Liver (tissue), 9 donors: ENCODE measurements around the gene PDZD8. TPM values are rescaled to one million over a fixed set of nuclear protein-coding genes. Genes with fewer than 3 reads are reported as not detected.

ENCODE experiments used
- DNase-seq: peaks from one replicate; pipeline ENCODE4 v3.0.0-alpha.2; 2017; ENCODE audit warnings: low spot score
- H3K27ac ChIP-seq, 2 donors: one replicate each; pipeline ENCODE4 v1.7.0; 2013; ENCODE audit warnings: inconsistent platforms in 2 of 2, low read length in 2 of 2, control low read depth in 1 of 2, low read depth in 1 of 2, mild to moderate bottlenecking in 1 of 2
- H3K27me3 ChIP-seq, 4 donors: one replicate each; pipeline versions ENCODE4 v1.6.1 to v1.7.0; 2013; ENCODE audit warnings: low read length in 3 of 4, inconsistent platforms in 1 of 4, mild to moderate bottlenecking in 1 of 4, moderate library complexity in 1 of 4; ENCODE audit not compliant: control insufficient read depth in 4 of 4, insufficient read depth in 4 of 4
- H3K36me3 ChIP-seq, 4 donors: one replicate each; pipeline versions ENCODE4 v1.6.1 to v1.7.0; 2013; ENCODE audit warnings: low read length in 3 of 4, mild to moderate bottlenecking in 3 of 4, low read depth in 1 of 4, moderate library complexity in 1 of 4; ENCODE audit not compliant: control insufficient read depth in 4 of 4, insufficient read depth in 3 of 4
- H3K4me1 ChIP-seq, 4 donors: one replicate each; pipeline versions ENCODE4 v1.6.1 to v1.7.0; 2013; ENCODE audit warnings: low read length in 3 of 4, mild to moderate bottlenecking in 3 of 4, moderate library complexity in 1 of 4; ENCODE audit not compliant: control insufficient read depth in 4 of 4, insufficient read depth in 4 of 4
- H3K4me3 ChIP-seq, 3 donors: one replicate each; pipeline versions ENCODE4 v1.6.1 to v1.7.0; 2013; ENCODE audit warnings: low read length in 3 of 3, control low read depth in 1 of 3, low read depth in 1 of 3, mild to moderate bottlenecking in 1 of 3
- H3K9ac ChIP-seq, 2 donors: one replicate each; pipeline ENCODE4 v1.7.0; 2013; ENCODE audit warnings: low read length in 2 of 2, mild to moderate bottlenecking in 2 of 2, moderate library complexity in 2 of 2, control low read depth in 1 of 2, low read depth in 1 of 2
- H3K9me3 ChIP-seq, 4 donors: one replicate each; pipeline versions ENCODE4 v1.6.1 to v1.7.0; 2013; ENCODE audit warnings: low read length in 3 of 4; ENCODE audit not compliant: control insufficient read depth in 4 of 4
- ATF3 ChIP-seq: IDR thresholded peaks from 2 replicates; pipeline ENCODE4 v1.6.1; 2016; ENCODE audit warnings: antibody characterized with exemption
- CTCF ChIP-seq: fragments of 150-350 bp; IDR thresholded peaks from 2 replicates; pipeline ENCODE4 v1.5.1; 2017; ENCODE audit warnings: improper control_type of control experiment, low read depth, low read length; ENCODE audit not compliant: missing input control
- FOXA1 ChIP-seq: IDR thresholded peaks from 2 replicates; pipeline ENCODE4 v1.6.1; 2016; ENCODE audit warnings: antibody characterized with exemption
- FOXA2 ChIP-seq: IDR thresholded peaks from 2 replicates; pipeline ENCODE4 v1.6.1; 2016; ENCODE audit warnings: antibody characterized with exemption
- GABPA ChIP-seq, 2 donors: IDR thresholded peaks in 1 of 2; conservative IDR thresholded peaks in 1 of 2; 2 replicates each; pipeline ENCODE4 v1.6.1; 2016; ENCODE audit warnings: antibody characterized with exemption in 2 of 2, mild to moderate bottlenecking in 1 of 2, moderate library complexity in 1 of 2
- RAD21 ChIP-seq, 2 donors: IDR thresholded peaks; 2 replicates each; pipeline ENCODE4 v1.6.1; 2016; ENCODE audit warnings: antibody characterized with exemption in 2 of 2, mild to moderate bottlenecking in 2 of 2
- REST ChIP-seq: IDR thresholded peaks from 2 replicates; pipeline ENCODE4 v1.6.1; 2016; ENCODE audit warnings: antibody characterized with exemption, mild to moderate bottlenecking
- SP1 ChIP-seq: IDR thresholded peaks from 2 replicates; pipeline ENCODE4 v1.6.1; 2018; ENCODE audit warnings: antibody characterized with exemption, mild to moderate bottlenecking
- TAF1 ChIP-seq: conservative IDR thresholded peaks from 2 replicates; pipeline ENCODE4 v1.6.1; 2016; ENCODE audit warnings: antibody characterized with exemption, mild to moderate bottlenecking
- ZBTB33 ChIP-seq: IDR thresholded peaks from 2 replicates; pipeline ENCODE4 v1.6.1; 2016; ENCODE audit warnings: antibody characterized with exemption
- WGBS: extraction: QIAGEN DNeasy Blood & Tissue Kit; methylation state at CpG from one replicate; pipeline ENCODE4 v1.1.7; 2013; 5-methylcytosine and 5-hydroxymethylcytosine counted together
- polyA plus RNA-seq, 2 donors: library from polyadenylated mRNA; stranded (reverse) in 1 of 2; unstranded in 1 of 2; fragments of 200-250 nt in 1 of 2; fragments of >200 nt in 1 of 2; fragmentation: Nextera tagmentation in 1 of 2; extraction: Ambion mirVana in 1 of 2; gene quantifications; one replicate each; pipeline versions ENCODE4 v1.2.1 to v1.2.3, GENCODE V29; 2013 to 2015
- total RNA-seq, 2 donors: library from RNA; depleted of rRNA; stranded (reverse); fragments of >200 nt; gene quantifications; one replicate each; pipeline ENCODE4 v1.2.3, GENCODE V29; 2014
- donor health status: healthy.
- donor health status: healthy.
- donor health status: healthy.
- donor health status: healthy.
- donor health status: healthy.

Gene PDZD8
- total and polyA plus RNA-seq, 4 donors = 9.3 to 38.9 (median 15.1) TPM

- H3K4me3 ChIP-seq = no peak overlapping the region
- no peaks in the 10 kb centered on the region for H3K9me3 ChIP-seq
- TF ChIP-seq FOXA1 = no peak
- peaks cover 1 to 37% (median 22%) of the 10 kb centered on the region in 4 donors for H3K4me1 ChIP-seq
- no peaks in the 10 kb centered on the region for H3K36me3 ChIP-seq
- no peak for DNase-seq
- whole genome bisulfite sequencing = 78% methylated on average over 4 of the region's 4 CpGs
- H3K27me3 ChIP-seq = no peaks in the 10 kb centered on the region
- H3K27ac ChIP-seq = no peak overlapping the region
- H3K9ac ChIP-seq = no peak overlapping the region
Measured at GRCh38 chr10:117410557-117410956, 35.3 kb upstream of the PDZD8 start.

- Histone ChIP-seq H3K9me3 (no peaks in the 10 kb centered on the region), H3K27ac (no peak overlapping the region), H3K4me1 (peaks cover 1 to 44% (median 28%) of the 10 kb centered on the region in 4 donors), H3K9ac (no peak overlapping the region), H3K36me3 (no peaks in the 10 kb centered on the region), H3K27me3 (no peaks in the 10 kb centered on the region), H3K4me3 (no peak overlapping the region)
- TF ChIP-seq RAD21 (IDR thresholded peaks at IDR 0.05) (no peak), TAF1 (no peak), ATF3 (no peak), FOXA2 (no peak), GABPA (IDR thresholded peaks at IDR 0.05 in 1 of 2, conservative IDR thresholded peaks at IDR 0.05 in 1 of 2) (no peak), SP1 (no peak), CTCF (no peak), REST (no peak), ZBTB33 (no peak)
- DNase-seq = no peak
- WGBS = 87% methylated on average over 5 of the region's 5 CpGs
Measured at GRCh38 chr10:117409549-117410305, 34.5 kb upstream of the PDZD8 start.
